Activated CD4-positive, alpha-beta T cell treated with anti-CD3 and anti-CD28 coated beads, Interleukin-2, amount 50 U/mL, for 4 hours (primary cell): ENCODE measurements around the gene EVI2B.
A peak's percentile ranks its signal among the peaks of the same experiment; 100 is the strongest.
"Not testable (repeated sequence)": the region's sequence is repeated elsewhere in the genome, so short reads cannot be mapped to it uniquely, and the experiment has no call there.

Experiments
- DNase-seq, 2 experiments: peaks; one replicate each; pipeline ENCODE4 v3.0.0-alpha.2; 2020

The EVI2B gene

DNA sequence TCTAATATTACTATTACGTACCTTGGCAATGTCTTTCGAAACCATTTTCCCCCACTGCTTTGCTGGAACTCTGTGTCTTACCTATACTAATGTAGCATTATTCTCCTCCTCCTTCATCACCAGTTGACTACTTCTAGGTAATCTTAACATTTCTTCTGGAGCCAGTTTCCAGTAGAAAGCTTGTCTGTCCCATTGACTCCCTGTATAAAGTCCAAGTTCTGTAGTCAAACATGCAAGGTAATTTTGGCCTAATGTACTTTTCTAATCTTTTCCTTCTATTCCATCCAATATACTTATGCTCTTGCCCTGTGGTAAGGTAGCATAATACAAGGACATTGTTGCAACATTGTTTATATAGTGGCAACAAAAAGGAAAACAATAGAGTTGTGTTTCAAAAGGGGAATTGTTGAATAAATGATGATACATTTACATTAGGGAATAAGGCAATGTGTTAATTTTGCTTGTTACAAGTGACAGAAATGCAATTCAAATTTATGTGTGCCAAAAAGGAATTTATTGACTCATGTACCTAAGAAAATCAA is 44.7 kb downstream of the EVI2B start:
- DNase-seq: no peak

DNA sequence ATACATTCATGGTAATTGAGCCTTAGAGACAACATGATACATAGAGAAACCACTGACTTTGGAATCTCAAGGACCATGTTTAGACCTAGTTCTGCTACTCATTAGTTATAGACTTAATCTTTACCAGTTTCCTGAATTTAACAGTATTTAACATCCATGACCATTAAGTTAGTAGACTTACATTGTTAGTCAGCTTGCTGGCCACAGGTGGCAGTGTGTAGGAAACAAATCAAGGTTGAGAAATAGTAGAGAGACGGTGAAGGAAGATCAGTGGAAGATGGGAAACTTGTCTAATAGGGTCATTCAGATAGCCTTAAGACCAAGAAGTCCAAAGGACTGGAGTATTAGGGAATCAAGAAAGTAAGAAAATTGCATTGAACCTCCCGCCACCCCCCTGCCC is 47.8 kb downstream of the EVI2B start:
- DNase-seq: peak; percentile 3 to 11

DNA sequence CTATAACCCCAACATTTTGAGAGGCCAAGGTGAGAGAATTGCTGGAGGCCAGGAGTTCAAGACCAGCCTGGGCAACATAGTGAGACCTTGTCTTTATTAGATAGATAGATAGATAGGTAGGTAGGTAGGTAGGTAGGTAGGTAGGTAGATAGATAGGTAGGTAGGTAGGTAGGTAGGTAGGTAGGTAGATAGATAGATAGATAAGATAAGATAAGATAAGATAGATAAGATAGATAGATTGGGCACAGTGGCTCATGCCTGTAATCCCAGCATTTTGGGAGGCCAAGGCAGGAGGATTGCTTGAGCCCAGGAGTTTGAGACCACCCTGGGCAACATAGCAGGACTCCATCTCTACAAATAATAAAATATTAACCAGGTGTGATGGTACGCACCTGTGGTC is 50.9 kb downstream of the EVI2B start:
- not testable (repeated sequence) for DNase-seq

DNA sequence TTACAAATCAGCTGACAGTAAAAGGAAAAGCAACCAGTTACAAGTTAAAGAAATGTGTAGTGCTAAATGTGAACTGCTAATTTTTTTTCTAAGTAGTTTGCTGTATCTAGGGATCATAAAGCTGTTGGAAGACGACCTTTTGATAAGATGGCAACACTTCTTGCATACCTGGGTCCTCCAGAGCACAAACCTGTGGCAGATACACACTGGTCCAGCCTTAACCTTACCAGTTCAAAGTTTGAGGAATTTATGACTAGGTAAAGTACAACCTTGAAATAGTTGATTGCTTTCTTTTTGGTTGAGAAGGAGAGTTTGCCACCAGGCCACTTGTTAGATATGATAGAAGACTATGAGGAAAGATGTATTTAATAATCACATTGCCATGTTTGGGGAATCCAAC is 52.3 kb downstream of the EVI2B start:
- DNase-seq: no peak

DNA sequence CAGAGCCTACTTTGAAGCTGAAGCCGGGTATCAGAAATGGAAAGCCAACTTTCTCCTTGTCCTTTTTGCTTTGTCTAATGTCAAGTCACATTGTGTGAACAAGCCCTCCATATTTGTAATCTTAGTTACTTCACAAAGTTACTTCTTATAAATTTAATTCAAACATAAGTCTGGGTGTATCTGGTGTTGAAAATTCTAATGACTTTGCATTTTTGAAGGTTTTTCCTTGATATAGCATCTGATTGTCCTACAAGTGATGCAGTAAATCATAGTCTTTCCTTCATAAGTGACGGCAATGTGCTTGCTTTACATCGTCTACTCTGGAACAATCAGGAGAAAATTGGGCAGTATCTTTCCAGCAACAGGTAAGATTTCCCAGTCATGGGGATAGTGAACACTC is 53.7 kb downstream of the EVI2B start:
- no peak for DNase-seq

DNA sequence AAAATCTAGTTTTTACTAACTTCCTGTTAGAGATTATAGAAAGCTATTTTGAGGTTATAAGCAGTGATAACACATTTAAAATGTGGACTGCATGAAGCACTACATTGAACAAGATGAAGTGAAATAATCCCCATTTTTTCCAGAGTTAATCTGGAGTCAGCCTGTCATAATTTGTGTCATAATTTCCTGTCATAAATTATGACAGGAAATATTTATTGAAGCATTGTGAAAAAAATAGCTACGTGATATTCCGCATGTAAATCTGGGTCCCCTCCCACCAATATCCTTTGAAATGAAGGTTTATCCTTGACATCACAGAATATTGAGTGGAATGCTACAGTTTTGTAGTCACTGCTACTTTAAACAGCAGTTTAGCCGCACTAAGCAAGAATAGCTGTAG is 56.9 kb downstream of the EVI2B start:
- DNase-seq: no peak

DNA sequence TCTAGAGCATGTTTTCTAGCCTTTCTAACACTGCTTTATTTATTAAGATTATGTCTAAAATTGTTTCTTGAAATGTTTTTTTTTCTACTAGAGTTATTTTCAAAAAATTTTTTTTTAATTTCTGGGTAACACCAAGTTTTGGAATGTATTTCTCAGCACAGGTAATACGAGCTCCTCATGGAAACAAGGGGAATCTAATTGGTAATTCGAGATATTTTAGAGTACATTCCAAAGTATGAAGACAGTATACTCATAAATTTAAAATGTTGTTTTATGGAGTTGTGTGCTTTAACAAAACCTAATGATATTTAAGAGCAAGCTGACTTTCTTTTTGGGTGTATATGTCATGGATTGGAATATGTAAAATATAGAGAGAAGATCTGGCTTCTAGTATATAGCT is 59.2 kb downstream of the EVI2B start:
- DNase-seq: no peak
